ENCODE data around the gene SRP9. TPM values are rescaled to one million over a fixed set of nuclear protein-coding genes. Genes with fewer than 3 reads are reported as not detected.

The SRP9 gene
- polyA plus RNA-seq, 1 of the 3 experiments (the other 2 are of a cell fraction), result 156 TPM

DNA sequence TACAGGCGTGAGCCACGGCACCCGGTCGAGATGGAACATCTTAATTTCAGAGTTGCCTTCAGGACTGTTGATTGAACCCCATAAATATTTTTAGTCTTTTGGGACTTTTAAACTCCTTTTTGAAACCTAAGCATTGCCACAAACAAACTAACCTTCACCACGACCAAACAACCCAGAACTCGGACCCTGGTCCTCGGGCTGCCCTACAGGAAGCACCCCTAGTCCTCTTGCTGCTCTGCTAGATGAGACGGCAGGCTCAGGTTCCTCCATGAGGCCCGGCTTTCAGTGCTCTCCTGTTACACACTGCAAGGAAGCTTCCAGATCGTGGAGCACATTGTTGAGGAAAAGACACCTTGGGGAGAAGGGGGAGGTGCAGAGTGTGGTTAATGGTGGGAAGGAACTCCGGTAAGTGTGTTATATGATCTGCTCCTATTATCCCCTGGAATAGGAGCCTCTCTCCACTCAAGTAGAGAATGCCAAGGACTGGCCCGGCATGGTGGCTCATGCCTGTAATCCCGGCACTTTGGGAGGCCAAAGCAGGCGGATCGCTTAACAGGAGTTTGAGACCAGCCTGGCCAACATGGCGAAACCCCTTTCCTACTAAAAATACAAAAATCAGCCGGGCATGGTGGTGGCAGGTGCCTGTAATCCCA is 38.0 kb downstream of the SRP9 start:
- Histone ChIP-seq H3K9ac (no peak overlapping the region), H3K79me2 (ENCODE audit: insufficient read depth) (peaks cover 4% of the 10 kb centered on the region; the same call in 1 of the 2 replicates), H3F3A (replicated peaks; ENCODE audit: insufficient read depth) (peaks cover 3% of the 10 kb centered on the region), H3K36me3 (replicated peaks in 1 of 2; ENCODE audit: control insufficient read depth in 1 of 2, insufficient read depth in 2 of 2, low read length in 1 of 2) (peaks cover 0 to 5% of the 10 kb centered on the region in 2 experiments), H3K27ac (ENCODE audit: low read depth in 2 of 2, low read length in 1 of 2) (no peak overlapping the region), H3K9me2 (no peaks in the 10 kb centered on the region), H3K4me2 (no peak overlapping the region), H3K27me3 (ENCODE audit: insufficient read depth) (no peaks in the 10 kb centered on the region), H3K9me3 (no peaks in the 10 kb centered on the region), H4K20me1 (ENCODE audit: insufficient read depth) (no peaks in the 10 kb centered on the region), H3K4me1 (ENCODE audit: control insufficient read depth in 1 of 2, insufficient read depth in 2 of 2, low read depth in 1 of 2, low read length in 1 of 2) (peaks cover 21 to 29% of the 10 kb centered on the region in 2 experiments), H3K4me3 (ENCODE audit: low read depth in 2 of 2, low read length in 1 of 2) (no peak overlapping the region), H2AFZ (ENCODE audit: low read depth) (no peak overlapping the region)
- TF ChIP-seq, protein P1, sequence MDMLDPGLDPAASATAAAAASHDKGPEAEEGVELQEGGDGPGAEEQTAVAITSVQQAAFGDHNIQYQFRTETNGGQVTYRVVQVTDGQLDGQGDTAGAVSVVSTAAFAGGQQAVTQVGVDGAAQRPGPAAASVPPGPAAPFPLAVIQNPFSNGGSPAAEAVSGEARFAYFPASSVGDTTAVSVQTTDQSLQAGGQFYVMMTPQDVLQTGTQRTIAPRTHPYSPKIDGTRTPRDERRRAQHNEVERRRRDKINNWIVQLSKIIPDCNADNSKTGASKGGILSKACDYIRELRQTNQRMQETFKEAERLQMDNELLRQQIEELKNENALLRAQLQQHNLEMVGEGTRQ (IDR thresholded peaks at IDR 0.05; ENCODE audit: borderline replicate concordance, low read depth, low read length), result no peak
- TF ChIP-seq FOSL2 (IDR thresholded peaks at IDR 0.05; ENCODE audit: borderline replicate concordance, low read depth), result no peak
- TF ChIP-seq EZH2phosphoT487 (IDR thresholded peaks at IDR 0.05; ENCODE audit: borderline replicate concordance, low read depth), result no peak
- no peak for TF ChIP-seq TEAD4 (IDR thresholded peaks at IDR 0.05; ENCODE audit: borderline replicate concordance, insufficient read depth)
- no peak for TF ChIP-seq POLR2AphosphoS5 (IDR thresholded peaks at IDR 0.05; ENCODE audit: low read depth, low read length)
- TF ChIP-seq, protein P2, sequence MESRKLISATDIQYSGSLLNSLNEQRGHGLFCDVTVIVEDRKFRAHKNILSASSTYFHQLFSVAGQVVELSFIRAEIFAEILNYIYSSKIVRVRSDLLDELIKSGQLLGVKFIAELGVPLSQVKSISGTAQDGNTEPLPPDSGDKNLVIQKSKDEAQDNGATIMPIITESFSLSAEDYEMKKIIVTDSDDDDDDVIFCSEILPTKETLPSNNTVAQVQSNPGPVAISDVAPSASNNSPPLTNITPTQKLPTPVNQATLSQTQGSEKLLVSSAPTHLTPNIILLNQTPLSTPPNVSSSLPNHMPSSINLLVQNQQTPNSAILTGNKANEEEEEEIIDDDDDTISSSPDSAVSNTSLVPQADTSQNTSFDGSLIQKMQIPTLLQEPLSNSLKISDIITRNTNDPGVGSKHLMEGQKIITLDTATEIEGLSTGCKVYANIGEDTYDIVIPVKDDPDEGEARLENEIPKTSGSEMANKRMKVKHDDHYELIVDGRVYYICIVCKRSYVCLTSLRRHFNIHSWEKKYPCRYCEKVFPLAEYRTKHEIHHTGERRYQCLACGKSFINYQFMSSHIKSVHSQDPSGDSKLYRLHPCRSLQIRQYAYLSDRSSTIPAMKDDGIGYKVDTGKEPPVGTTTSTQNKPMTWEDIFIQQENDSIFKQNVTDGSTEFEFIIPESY (IDR thresholded peaks at IDR 0.05; ENCODE audit: borderline replicate concordance, low read depth), result no peak
- TF ChIP-seq, protein P3, sequence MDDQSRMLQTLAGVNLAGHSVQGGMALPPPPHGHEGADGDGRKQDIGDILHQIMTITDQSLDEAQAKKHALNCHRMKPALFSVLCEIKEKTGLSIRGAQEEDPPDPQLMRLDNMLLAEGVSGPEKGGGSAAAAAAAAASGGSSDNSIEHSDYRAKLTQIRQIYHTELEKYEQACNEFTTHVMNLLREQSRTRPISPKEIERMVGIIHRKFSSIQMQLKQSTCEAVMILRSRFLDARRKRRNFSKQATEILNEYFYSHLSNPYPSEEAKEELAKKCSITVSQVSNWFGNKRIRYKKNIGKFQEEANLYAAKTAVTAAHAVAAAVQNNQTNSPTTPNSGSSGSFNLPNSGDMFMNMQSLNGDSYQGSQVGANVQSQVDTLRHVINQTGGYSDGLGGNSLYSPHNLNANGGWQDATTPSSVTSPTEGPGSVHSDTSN (IDR thresholded peaks at IDR 0.05), result no peak
- no peak for TF ChIP-seq SMC3 (IDR thresholded peaks at IDR 0.05; ENCODE audit: low read depth, low read length)
- no peak for TF ChIP-seq EP300 (IDR thresholded peaks at IDR 0.05; ENCODE audit: borderline replicate concordance in 1 of 2, low read depth in 1 of 2, low read length in 1 of 2)
- no peak for TF ChIP-seq YY1 (IDR thresholded peaks at IDR 0.05; ENCODE audit: low read depth)
- no peak for TF ChIP-seq TAF1 (IDR thresholded peaks at IDR 0.05; ENCODE audit: borderline replicate concordance, low read depth, low read length)
- TF ChIP-seq GABPA (IDR thresholded peaks at IDR 0.05; ENCODE audit: low read depth), result no peak
- TF ChIP-seq, protein P4, sequence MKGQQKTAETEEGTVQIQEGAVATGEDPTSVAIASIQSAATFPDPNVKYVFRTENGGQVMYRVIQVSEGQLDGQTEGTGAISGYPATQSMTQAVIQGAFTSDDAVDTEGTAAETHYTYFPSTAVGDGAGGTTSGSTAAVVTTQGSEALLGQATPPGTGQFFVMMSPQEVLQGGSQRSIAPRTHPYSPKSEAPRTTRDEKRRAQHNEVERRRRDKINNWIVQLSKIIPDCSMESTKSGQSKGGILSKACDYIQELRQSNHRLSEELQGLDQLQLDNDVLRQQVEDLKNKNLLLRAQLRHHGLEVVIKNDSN (IDR thresholded peaks at IDR 0.05; ENCODE audit: borderline replicate concordance, low read depth), result no peak
- TF ChIP-seq REST (IDR thresholded peaks at IDR 0.05; ENCODE audit: low read depth, low read length), result no peak
- TF ChIP-seq ELF1 (IDR thresholded peaks at IDR 0.05), result no peak
- no peak for TF ChIP-seq RCOR1 (IDR thresholded peaks at IDR 0.05; ENCODE audit: low read length)
- no peak for TF ChIP-seq MXI1 (IDR thresholded peaks at IDR 0.05; ENCODE audit: low read depth, low read length)
- TF ChIP-seq CHD2 (IDR thresholded peaks at IDR 0.05; ENCODE audit: low read length, partially characterized antibody), result no peak
- no peak for TF ChIP-seq TCF12 (IDR thresholded peaks at IDR 0.05)
- no peak for TF ChIP-seq RXRA (IDR thresholded peaks at IDR 0.05; ENCODE audit: borderline replicate concordance, low read depth)
- 90% methylated on average over 17 of the region's 17 CpGs for WGBS (ENCODE audit: low lambda C conversion rate)
- ChIA-PET CTCF (interaction anchor here (1.1 to 1.9 kb wide), 2 partner anchors 61 to 341 kb away, joined by 3 to 8 read pairs; no protein-coding TSS in a partner anchor), POLR2A (no interaction called here)
- DNase-seq, result no peak

Data from SK-N-SH (cell line).